SK-N-SH treated with all-trans-retinoic acid at 6 μM for 48 hours (cell line): Measurements from ENCODE around the gene HSF2BP.

ENCODE experiments used
- CSDC2 ChIP-seq: fragments of 250-450 bp; sonication (Bioruptor Pico); IDR thresholded peaks from 2 replicates; pipeline ENCODE4 v1.5.0; 2020; ENCODE audit warnings: mild to moderate bottlenecking, moderate library complexity
- ESRRG ChIP-seq: fragments of 250-450 bp; sonication (Bioruptor Pico); IDR thresholded peaks from 2 replicates; pipeline ENCODE4 v1.6.1; 2021; ENCODE audit warnings: mild to moderate bottlenecking
- TCF4 ChIP-seq: fragments of 250-450 bp; sonication (Bioruptor Pico); IDR thresholded peaks from 2 replicates; pipeline ENCODE4 v1.8.0; 2021; ENCODE audit warnings: mild to moderate bottlenecking, moderate library complexity, borderline replicate concordance
- TOX ChIP-seq: fragments of 250-450 bp; sonication (Bioruptor Pico); IDR thresholded peaks from 2 replicates; pipeline ENCODE4 v1.8.0; 2021; ENCODE audit warnings: mild to moderate bottlenecking, moderate library complexity, borderline replicate concordance
- ZFP3 ChIP-seq: fragments of 250-450 bp; sonication (Bioruptor Pico); IDR thresholded peaks from 2 replicates; pipeline ENCODE4 v1.5.0; 2020; ENCODE audit warnings: mild to moderate bottlenecking, moderate library complexity
- ZFP30 ChIP-seq: fragments of 450-650 bp; formaldehyde crosslinking; IDR thresholded peaks from 2 replicates; pipeline ENCODE4 v1.5.0; 2022; ENCODE audit warnings: mild to moderate bottlenecking, moderate library complexity
- ZNF565 ChIP-seq: fragments of 450-650 bp; formaldehyde crosslinking; conservative IDR thresholded peaks from 2 replicates; pipeline ENCODE4 v1.5.0; 2020; ENCODE audit warnings: low read depth, mild to moderate bottlenecking, moderate library complexity
- ZNF70 ChIP-seq: fragments of 450-650 bp; formaldehyde crosslinking; IDR thresholded peaks from 2 replicates; pipeline ENCODE4 v1.5.0; 2020; ENCODE audit warnings: mild to moderate bottlenecking, moderate library complexity
- TF ChIP-seq, protein P1 (sequence below): fragments of 250-450 bp; sonication (Bioruptor Pico); IDR thresholded peaks from 2 replicates; pipeline ENCODE4 v1.5.1; 2021; ENCODE audit warnings: mild to moderate bottlenecking, moderate library complexity
- TF ChIP-seq, protein P2 (sequence below): fragments of 250-450 bp; sonication (Bioruptor Pico); IDR thresholded peaks from 2 replicates; pipeline ENCODE4 v1.8.0; 2020; ENCODE audit warnings: mild to moderate bottlenecking, moderate library complexity, borderline replicate concordance
- TF ChIP-seq, protein P3 (sequence below): fragments of 250-450 bp; sonication (Bioruptor Pico); IDR thresholded peaks from 2 replicates; pipeline ENCODE4 v1.5.1; 2020; ENCODE audit warnings: low read depth, mild to moderate bottlenecking, moderate library complexity
- TF ChIP-seq, protein P4 (sequence below): fragments of 250-450 bp; sonication (Bioruptor Pico); IDR thresholded peaks from 2 replicates; pipeline ENCODE4 v1.5.0; 2020; ENCODE audit warnings: mild to moderate bottlenecking, moderate library complexity

DNA sequence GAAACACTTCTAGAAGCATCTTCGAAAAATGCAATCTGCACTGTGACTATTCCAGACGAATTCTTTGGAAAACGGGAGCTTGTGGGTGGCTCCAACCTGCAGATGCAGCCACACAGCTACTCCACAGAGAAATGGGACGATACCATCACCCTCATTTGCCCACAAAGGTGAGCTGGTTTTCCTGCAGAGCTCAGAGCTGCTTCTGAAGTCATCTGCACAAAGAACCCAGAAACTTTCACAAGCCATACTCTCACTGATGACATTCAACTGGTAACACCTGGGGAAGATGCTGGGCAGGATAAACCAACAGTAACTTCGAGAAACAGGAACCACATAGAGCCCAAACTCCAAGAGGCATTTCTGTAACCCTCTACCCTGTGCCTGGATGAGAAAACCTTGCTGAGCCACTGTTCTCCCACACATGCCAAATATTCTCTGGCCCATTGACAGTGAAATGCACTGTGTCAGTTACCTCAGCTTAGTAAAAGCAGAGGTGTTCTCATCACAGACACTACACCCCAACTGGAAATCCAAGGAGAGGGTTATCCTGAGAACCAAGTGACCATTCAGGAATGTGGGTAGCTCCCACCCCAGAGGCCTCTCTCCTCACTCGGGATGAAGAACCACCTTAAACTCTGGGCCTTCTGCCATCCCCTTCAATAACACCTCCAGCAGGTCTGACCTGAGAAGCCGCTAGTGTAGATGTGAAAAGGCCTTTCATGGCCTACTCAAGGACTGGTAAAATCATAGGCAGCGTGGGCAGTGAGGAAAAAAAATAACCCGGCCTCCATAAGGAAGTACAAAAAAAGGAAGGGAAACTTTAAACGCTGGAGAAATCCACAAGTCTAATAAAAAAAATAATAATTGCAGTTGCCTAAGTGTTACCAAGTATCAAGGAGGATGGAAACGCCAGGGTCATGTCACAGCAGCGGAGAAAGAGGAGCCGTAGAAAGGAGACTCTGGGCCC, 56.7 kb downstream of the HSF2BP start:
- TF ChIP-seq, protein P1, sequence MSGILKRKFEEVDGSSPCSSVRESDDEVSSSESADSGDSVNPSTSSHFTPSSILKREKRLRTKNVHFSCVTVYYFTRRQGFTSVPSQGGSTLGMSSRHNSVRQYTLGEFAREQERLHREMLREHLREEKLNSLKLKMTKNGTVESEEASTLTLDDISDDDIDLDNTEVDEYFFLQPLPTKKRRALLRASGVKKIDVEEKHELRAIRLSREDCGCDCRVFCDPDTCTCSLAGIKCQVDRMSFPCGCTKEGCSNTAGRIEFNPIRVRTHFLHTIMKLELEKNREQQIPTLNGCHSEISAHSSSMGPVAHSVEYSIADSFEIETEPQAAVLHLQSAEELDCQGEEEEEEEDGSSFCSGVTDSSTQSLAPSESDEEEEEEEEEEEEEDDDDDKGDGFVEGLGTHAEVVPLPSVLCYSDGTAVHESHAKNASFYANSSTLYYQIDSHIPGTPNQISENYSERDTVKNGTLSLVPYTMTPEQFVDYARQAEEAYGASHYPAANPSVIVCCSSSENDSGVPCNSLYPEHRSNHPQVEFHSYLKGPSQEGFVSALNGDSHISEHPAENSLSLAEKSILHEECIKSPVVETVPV (CRISPR knock-in tag) = no peak
- TF ChIP-seq ZNF565 (CRISPR knock-in tag) (no peak), TCF4 (CRISPR knock-in tag) (no peak), ZFP30 (CRISPR knock-in tag) (no peak), ZFP3 (CRISPR knock-in tag) (no peak), TOX (CRISPR knock-in tag) (no peak), CSDC2 (no peak), ZNF70 (no peak), ESRRG (CRISPR knock-in tag) (no peak)
- TF ChIP-seq, protein P2, sequence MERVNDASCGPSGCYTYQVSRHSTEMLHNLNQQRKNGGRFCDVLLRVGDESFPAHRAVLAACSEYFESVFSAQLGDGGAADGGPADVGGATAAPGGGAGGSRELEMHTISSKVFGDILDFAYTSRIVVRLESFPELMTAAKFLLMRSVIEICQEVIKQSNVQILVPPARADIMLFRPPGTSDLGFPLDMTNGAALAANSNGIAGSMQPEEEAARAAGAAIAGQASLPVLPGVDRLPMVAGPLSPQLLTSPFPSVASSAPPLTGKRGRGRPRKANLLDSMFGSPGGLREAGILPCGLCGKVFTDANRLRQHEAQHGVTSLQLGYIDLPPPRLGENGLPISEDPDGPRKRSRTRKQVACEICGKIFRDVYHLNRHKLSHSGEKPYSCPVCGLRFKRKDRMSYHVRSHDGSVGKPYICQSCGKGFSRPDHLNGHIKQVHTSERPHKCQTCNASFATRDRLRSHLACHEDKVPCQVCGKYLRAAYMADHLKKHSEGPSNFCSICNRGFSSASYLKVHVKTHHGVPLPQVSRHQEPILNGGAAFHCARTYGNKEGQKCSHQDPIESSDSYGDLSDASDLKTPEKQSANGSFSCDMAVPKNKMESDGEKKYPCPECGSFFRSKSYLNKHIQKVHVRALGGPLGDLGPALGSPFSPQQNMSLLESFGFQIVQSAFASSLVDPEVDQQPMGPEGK (CRISPR knock-in tag) = no peak
- TF ChIP-seq, protein P3, sequence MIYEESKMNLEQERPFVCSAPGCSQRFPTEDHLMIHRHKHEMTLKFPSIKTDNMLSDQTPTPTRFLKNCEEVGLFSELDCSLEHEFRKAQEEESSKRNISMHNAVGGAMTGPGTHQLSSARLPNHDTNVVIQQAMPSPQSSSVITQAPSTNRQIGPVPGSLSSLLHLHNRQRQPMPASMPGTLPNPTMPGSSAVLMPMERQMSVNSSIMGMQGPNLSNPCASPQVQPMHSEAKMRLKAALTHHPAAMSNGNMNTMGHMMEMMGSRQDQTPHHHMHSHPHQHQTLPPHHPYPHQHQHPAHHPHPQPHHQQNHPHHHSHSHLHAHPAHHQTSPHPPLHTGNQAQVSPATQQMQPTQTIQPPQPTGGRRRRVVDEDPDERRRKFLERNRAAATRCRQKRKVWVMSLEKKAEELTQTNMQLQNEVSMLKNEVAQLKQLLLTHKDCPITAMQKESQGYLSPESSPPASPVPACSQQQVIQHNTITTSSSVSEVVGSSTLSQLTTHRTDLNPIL = no peak
- TF ChIP-seq, protein P4, sequence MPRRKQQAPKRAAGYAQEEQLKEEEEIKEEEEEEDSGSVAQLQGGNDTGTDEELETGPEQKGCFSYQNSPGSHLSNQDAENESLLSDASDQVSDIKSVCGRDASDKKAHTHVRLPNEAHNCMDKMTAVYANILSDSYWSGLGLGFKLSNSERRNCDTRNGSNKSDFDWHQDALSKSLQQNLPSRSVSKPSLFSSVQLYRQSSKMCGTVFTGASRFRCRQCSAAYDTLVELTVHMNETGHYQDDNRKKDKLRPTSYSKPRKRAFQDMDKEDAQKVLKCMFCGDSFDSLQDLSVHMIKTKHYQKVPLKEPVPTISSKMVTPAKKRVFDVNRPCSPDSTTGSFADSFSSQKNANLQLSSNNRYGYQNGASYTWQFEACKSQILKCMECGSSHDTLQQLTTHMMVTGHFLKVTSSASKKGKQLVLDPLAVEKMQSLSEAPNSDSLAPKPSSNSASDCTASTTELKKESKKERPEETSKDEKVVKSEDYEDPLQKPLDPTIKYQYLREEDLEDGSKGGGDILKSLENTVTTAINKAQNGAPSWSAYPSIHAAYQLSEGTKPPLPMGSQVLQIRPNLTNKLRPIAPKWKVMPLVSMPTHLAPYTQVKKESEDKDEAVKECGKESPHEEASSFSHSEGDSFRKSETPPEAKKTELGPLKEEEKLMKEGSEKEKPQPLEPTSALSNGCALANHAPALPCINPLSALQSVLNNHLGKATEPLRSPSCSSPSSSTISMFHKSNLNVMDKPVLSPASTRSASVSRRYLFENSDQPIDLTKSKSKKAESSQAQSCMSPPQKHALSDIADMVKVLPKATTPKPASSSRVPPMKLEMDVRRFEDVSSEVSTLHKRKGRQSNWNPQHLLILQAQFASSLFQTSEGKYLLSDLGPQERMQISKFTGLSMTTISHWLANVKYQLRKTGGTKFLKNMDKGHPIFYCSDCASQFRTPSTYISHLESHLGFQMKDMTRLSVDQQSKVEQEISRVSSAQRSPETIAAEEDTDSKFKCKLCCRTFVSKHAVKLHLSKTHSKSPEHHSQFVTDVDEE (CRISPR knock-in tag) = no peak
